NCI-H146 treated with DMSO at 0.1 percent for 48 hours (cell line): Measurements from ENCODE around the gene LMX1A.

Experiments
- DNase-seq: peaks from one replicate; lab custom pipeline; 2025; ENCODE audit not compliant: unreplicated experiment; lab: John Stamatoyannopoulos, UW

The LMX1A gene

GRCh38 chr1:165367375-165367993 is 11.0 kb upstream of the LMX1A start:
- no peak for DNase-seq

- DNase-seq, result no peak
These were observed 8.8 kb upstream of the LMX1A start for GRCh38 chr1:165365341-165365740.

GRCh38 chr1:165364568-165365133 is 8.1 kb upstream of the LMX1A start:
- no peak for DNase-seq

- no peak for DNase-seq
These were observed 361 bp upstream of the LMX1A start for GRCh38 chr1:165356876-165357275.

- no peak for DNase-seq
These were observed 1.2 kb downstream of the LMX1A start for GRCh38 chr1:165355139-165355976.

GRCh38 chr1:165354739-165355138 is 1.8 kb downstream of the LMX1A start:
- DNase-seq, result no peak

GRCh38 chr1:165353731-165354671 is 2.5 kb downstream of the LMX1A start:
- DNase-seq, result no peak

- DNase-seq, result no peak
These were observed 3.8 kb downstream of the LMX1A start for GRCh38 chr1:165352442-165353293.

- no peak for DNase-seq
These were observed 4.6 kb downstream of the LMX1A start for GRCh38 chr1:165351863-165352441.

- DNase-seq, result no peak
These were observed 5.7 kb downstream of the LMX1A start for GRCh38 chr1:165350840-165351239.

GRCh38 chr1:165345502-165345901 is 11.0 kb downstream of the LMX1A start:
- DNase-seq, result no peak

- no peak for DNase-seq
These were observed 11.8 kb downstream of the LMX1A start for GRCh38 chr1:165344736-165345135.

- DNase-seq, result no peak
These were observed 12.3 kb downstream of the LMX1A start for GRCh38 chr1:165344198-165344597.

- DNase-seq, result no peak
These were observed 13.9 kb downstream of the LMX1A start for GRCh38 chr1:165342587-165342986.

- DNase-seq, result no peak
These were observed 14.3 kb downstream of the LMX1A start for GRCh38 chr1:165342168-165342567.

- DNase-seq, result no peak
These were observed 17.4 kb downstream of the LMX1A start for GRCh38 chr1:165339164-165339563.

GRCh38 chr1:165330483-165330882 is 26.0 kb downstream of the LMX1A start:
- no peak for DNase-seq

- no peak for DNase-seq
These were observed 27.4 kb downstream of the LMX1A start for GRCh38 chr1:165329104-165329503.

- DNase-seq, result no peak
These were observed 28.4 kb downstream of the LMX1A start for GRCh38 chr1:165328136-165328535.

GRCh38 chr1:165327538-165327937 is 29.0 kb downstream of the LMX1A start:
- DNase-seq, result no peak
